ENCODE measurements around the gene RNASE4.

Gene RNASE4

GRCh38 chr14:20686386-20687143 is 2.2 kb downstream of the RNASE4 start:
- POLR2A ChIA-PET (ENCODE audit: low non-redundant PET), result no interaction called here
- TF ChIP-seq CTCF (conservative IDR thresholded peaks at IDR 0.05; ENCODE audit: low read depth), result no peak
- DNase-seq (ENCODE audit: low spot score), result no peak
- CTCF ChIA-PET, result no interaction called here
- H3K27ac ChIP-seq, result no peak overlapping the region

GRCh38 chr14:20687362-20688166 is 3.2 kb downstream of the RNASE4 start:
- no peak overlapping the region for H3K27ac ChIP-seq
- no peak for DNase-seq (ENCODE audit: low spot score)
- TF ChIP-seq CTCF (conservative IDR thresholded peaks at IDR 0.05; ENCODE audit: low read depth), result no peak
- ChIA-PET POLR2A (ENCODE audit: low non-redundant PET) (no interaction called here), CTCF (interaction anchor here (0.7 kb wide), 1 partner anchor 381 kb away, joined by 3 read pairs; no protein-coding TSS in a partner anchor)

GRCh38 chr14:20688167-20688839 is 3.9 kb downstream of the RNASE4 start, which contains the start of gene ANG:
ANG (plus strand) TSS chr14:20688764; CDS start chr14:20693565, 4,801 bp downstream.
- DNase-seq (ENCODE audit: low spot score), result no peak
- ChIA-PET CTCF (interaction anchor here (0.5 kb wide), 1 partner anchor 10 kb away, joined by 4 read pairs; no protein-coding TSS in a partner anchor), POLR2A (ENCODE audit: low non-redundant PET) (no interaction called here)
- no peak within 1 kb of the TSS for H3K27ac ChIP-seq
- no peak for TF ChIP-seq CTCF (conservative IDR thresholded peaks at IDR 0.05; ENCODE audit: low read depth)

GRCh38 chr14:20690848-20691640 is 6.7 kb downstream of the RNASE4 start:
- CTCF ChIA-PET, result interaction anchor here (0.5 to 1.5 kb wide), 17 partner anchors 10 to 349 kb away, joined by 3 to 9 read pairs (median 5); no protein-coding TSS in a partner anchor
- POLR2A ChIA-PET (ENCODE audit: low non-redundant PET), result no interaction called here
- H3K27ac ChIP-seq, result no peak overlapping the region
- peak; percentile 89 for TF ChIP-seq CTCF (conservative IDR thresholded peaks at IDR 0.05; ENCODE audit: low read depth)
- DNase-seq (ENCODE audit: low spot score), result no peak

- H3K27ac ChIP-seq, result no peak overlapping the region
- POLR2A ChIA-PET (ENCODE audit: low non-redundant PET), result interaction anchor here (0.6 kb wide), 1 partner anchor 71 kb away, joined by 3 read pairs; no protein-coding TSS in a partner anchor
- no peak for DNase-seq (ENCODE audit: low spot score)
- CTCF ChIA-PET, result interaction anchor here (0.7 to 1.1 kb wide), 3 partner anchors 11 to 348 kb away, joined by 3 to 5 read pairs (median 3); no protein-coding TSS in a partner anchor
- no peak for TF ChIP-seq CTCF (conservative IDR thresholded peaks at IDR 0.05; ENCODE audit: low read depth)
These were observed 7.9 kb downstream of the RNASE4 start for GRCh38 chr14:20692116-20692751.

Data from RWPE1 (cell line).